Stomach (tissue), 9 donors: ENCODE data around the gene ANOS1. TPM values are rescaled to one million over a fixed set of nuclear protein-coding genes. Genes with fewer than 3 reads are reported as not detected.
A peak's percentile ranks its signal among the peaks of the same experiment; 100 is the strongest.

ENCODE experiments used
- DNase-seq, 2 donors: peaks; one replicate each; pipeline versions ENCODE4 v3.0.0 to v3.0.0-alpha.2; 2013 to 2019
- H3K27ac ChIP-seq, 5 donors: fragments of 200-600 bp in 4 of 5; sonication (generic) in 4 of 5; one replicate each; pipeline ENCODE4 v1.5.1; 2013 to 2019; ENCODE audit warnings: mild to moderate bottlenecking in 1 of 5, moderate library complexity in 1 of 5
- H3K27me3 ChIP-seq, 3 donors: fragments of 200-600 bp; sonication (generic); one replicate each; pipeline ENCODE4 v1.5.1; 2017 to 2019; ENCODE audit warnings: mixed run types in 1 of 3
- H3K36me3 ChIP-seq, 4 donors: fragments of 200-600 bp; sonication (generic); 1 replicate in 3 of 4; 2 replicates in 1 of 4; pipeline ENCODE4 v1.5.1; 2016 to 2019
- H3K4me1 ChIP-seq, 4 donors: fragments of 200-600 bp; sonication (generic); one replicate each; pipeline ENCODE4 v1.5.1; 2016 to 2019
- H3K4me3 ChIP-seq, 4 donors: fragments of 200-600 bp; sonication (generic) in 3 of 4; one replicate each; pipeline ENCODE4 v1.5.1; 2016 to 2019; ENCODE audit warnings: mild to moderate bottlenecking in 1 of 4
- H3K9me3 ChIP-seq, 4 donors: fragments of 200-600 bp; sonication (generic); one replicate each; pipeline ENCODE4 v1.5.1; 2016 to 2019
- EP300 ChIP-seq: sonication (generic); formaldehyde crosslinking; IDR thresholded peaks from one replicate; pipeline ENCODE4 v1.6.1; 2017; ENCODE audit warnings: antibody characterized with exemption
- POLR2A ChIP-seq, 4 donors: fragments of 450-650 bp; IDR thresholded peaks; one replicate each; pipeline ENCODE4 v1.6.1; 2016; ENCODE audit warnings: antibody characterized with exemption in 4 of 4, control low read depth in 2 of 4, mild to moderate bottlenecking in 1 of 4, moderate library complexity in 1 of 4
- POLR2AphosphoS5 ChIP-seq, 3 donors: sonication (generic); formaldehyde crosslinking; IDR thresholded peaks; one replicate each; pipeline ENCODE4 v1.6.1; 2016; ENCODE audit warnings: antibody characterized with exemption in 3 of 3
- WGBS, 5 donors: extraction: QIAGEN DNeasy Blood & Tissue Kit in 3 of 5; methylation state at CpG; one replicate each; pipeline versions ENCODE4 v1.1.5 to v1.1.7; 2013 to 2018; 5-methylcytosine and 5-hydroxymethylcytosine counted together
- intact Hi-C: fragments of 100-400 bp; cut with DNase I; formaldehyde crosslinking; loops from one replicate; pipeline ENCODE4 v1.15.1; 2023; ENCODE audit warnings: low total_unique reads
- polyA plus RNA-seq, 3 donors: library from polyadenylated mRNA; stranded (reverse); fragments of 200-250 nt; gene quantifications; one replicate each; pipeline ENCODE4 v1.2.3, GENCODE V29; 2013
- total RNA-seq, 5 donors: library from RNA; depleted of rRNA; stranded (reverse); fragments of >200 nt; gene quantifications; one replicate each; pipeline versions ENCODE4 v1.1.0 to v1.2.3, GENCODE V29; 2014 to 2016
- TF ChIP-seq, protein P1 (sequence below), 7 experiments: fragments of 450-650 bp in 4 of 7; fragments of 200-600 bp in 3 of 7; sonication (generic) in 3 of 7; IDR thresholded peaks; one replicate each; pipeline ENCODE4 v1.5.1; 2016 to 2019; ENCODE audit warnings: antibody characterized with exemption in 7 of 7, control low read depth in 2 of 7, mild to moderate bottlenecking in 1 of 7
- donor health status: healthy with polysubstance abuse.
- donor health status: Bipolar disorder and iron deficiency.
- donor health status: healthy.

Gene ANOS1
- total and polyA plus RNA-seq, 8 donors: 0.12 to 10.8 (median 1.8) TPM; not detected in 3

GRCh38 chrX:8743126-8743732 lies 11.3 kb upstream of the ANOS1 start:
- Histone ChIP-seq H3K9me3 (no peaks in the 10 kb centered on the region), H3K27me3 (no peaks in the 10 kb centered on the region), H3K36me3 (no peaks in the 10 kb centered on the region), H3K27ac (no peak overlapping the region), H3K4me3 (no peak overlapping the region), H3K4me1 (no peaks in the 10 kb centered on the region)
- no peak for TF ChIP-seq POLR2A (IDR thresholded peaks at IDR 0.05)
- TF ChIP-seq, protein P1, sequence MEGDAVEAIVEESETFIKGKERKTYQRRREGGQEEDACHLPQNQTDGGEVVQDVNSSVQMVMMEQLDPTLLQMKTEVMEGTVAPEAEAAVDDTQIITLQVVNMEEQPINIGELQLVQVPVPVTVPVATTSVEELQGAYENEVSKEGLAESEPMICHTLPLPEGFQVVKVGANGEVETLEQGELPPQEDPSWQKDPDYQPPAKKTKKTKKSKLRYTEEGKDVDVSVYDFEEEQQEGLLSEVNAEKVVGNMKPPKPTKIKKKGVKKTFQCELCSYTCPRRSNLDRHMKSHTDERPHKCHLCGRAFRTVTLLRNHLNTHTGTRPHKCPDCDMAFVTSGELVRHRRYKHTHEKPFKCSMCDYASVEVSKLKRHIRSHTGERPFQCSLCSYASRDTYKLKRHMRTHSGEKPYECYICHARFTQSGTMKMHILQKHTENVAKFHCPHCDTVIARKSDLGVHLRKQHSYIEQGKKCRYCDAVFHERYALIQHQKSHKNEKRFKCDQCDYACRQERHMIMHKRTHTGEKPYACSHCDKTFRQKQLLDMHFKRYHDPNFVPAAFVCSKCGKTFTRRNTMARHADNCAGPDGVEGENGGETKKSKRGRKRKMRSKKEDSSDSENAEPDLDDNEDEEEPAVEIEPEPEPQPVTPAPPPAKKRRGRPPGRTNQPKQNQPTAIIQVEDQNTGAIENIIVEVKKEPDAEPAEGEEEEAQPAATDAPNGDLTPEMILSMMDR (IDR thresholded peaks at IDR 0.05): peak in 4 of 7 experiments; percentile 49 to 69 (median 54)
- DNase-seq: peak; percentile 63 to 80
- 63 to 74% (median 70%) methylated on average over 11 of the region's 11 CpGs for WGBS, 5 donors
- intact Hi-C loops: no loop called here

- Histone ChIP-seq H3K36me3 (no peaks in the 10 kb centered on the region), H3K9me3 (no peaks in the 10 kb centered on the region), H3K27me3 (no peaks in the 10 kb centered on the region), H3K27ac (no peak overlapping the region), H3K4me3 (no peak overlapping the region), H3K4me1 (no peaks in the 10 kb centered on the region)
- intact Hi-C loops: no loop called here
- WGBS, 5 donors: 85 to 91% (median 88%) methylated on average over 10 of the region's 10 CpGs
- no peak for TF ChIP-seq EP300
- no peak for TF ChIP-seq POLR2A (IDR thresholded peaks at IDR 0.05)
- TF ChIP-seq, protein P1 (IDR thresholded peaks at IDR 0.05): no peak
- TF ChIP-seq POLR2AphosphoS5 (IDR thresholded peaks at IDR 0.05): no peak
- DNase-seq: no peak
These were observed 10.0 kb upstream of the ANOS1 start for GRCh38 chrX:8741981-8742380.

DNA sequence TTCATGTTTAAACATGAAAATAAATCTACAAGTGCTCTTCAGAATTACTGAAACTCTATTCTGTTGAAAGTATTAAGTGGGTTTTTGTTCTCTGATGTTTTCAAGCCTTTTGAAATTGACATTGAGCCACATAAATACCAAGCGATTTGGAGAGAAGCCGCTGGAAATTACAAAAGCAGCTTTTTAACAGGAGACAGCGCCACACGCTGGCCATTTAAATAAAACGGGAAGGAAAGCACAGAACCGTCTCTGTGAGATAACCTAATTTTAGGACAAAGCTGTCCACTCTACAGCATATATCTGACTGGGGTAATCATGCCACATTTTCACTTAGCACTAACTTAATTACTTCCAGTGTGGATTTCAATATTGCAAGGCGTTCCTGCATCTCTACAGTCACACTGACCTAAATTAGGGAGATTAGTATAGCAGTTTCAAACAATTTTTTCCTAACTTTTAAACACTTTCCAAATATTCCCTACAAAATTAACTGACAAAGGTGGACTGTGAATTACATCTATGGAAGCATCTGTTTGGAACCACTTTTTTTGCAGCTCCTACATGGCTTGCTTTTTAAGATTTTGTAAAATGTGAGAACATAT lies 6.8 kb upstream of the ANOS1 start:
- no peaks in the 10 kb centered on the region for H3K9me3 ChIP-seq
- H3K27ac ChIP-seq: no peak overlapping the region
- no peaks in the 10 kb centered on the region for H3K4me1 ChIP-seq
- H3K4me3 ChIP-seq: no peak overlapping the region
- intact Hi-C loops: loop anchor here (5.0 kb wide), 1 partner anchor 741 kb away; no protein-coding TSS in a partner anchor
- H3K36me3 ChIP-seq: no peaks in the 10 kb centered on the region
- H3K27me3 ChIP-seq: peaks cover 0 to 1% (median 0%) of the 10 kb centered on the region in 3 donors
- 0 to 2% (median 1%) methylated on average over 7 of the region's 7 CpGs for WGBS, 5 donors
- DNase-seq: peak; percentile 59 to 77
- TF ChIP-seq, protein P1 (IDR thresholded peaks at IDR 0.05): peak in 5 of 7 experiments; percentile 30 to 58 (median 49)
- no peak for TF ChIP-seq EP300

DNA sequence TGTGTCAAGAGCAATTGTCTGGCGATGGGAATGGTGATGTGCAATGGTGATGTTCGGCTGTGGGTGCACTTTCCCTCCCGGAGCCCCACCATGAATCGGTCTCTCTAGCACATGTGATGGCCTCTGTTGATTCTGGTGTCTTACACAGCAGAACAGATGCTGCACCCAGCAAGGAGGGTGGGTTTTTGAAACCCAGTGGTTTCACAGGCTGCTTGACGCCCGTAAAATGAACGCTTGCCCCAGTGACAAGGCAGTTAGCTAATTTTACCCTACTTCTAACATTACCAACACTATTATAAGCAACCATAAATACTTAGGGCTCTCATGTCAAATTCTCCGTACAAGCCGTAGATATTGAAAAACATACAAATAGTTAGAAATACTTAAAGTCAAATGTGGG lies 5.9 kb upstream of the ANOS1 start:
- H3K9me3 ChIP-seq: no peaks in the 10 kb centered on the region
- no peak for DNase-seq
- H3K4me1 ChIP-seq: no peaks in the 10 kb centered on the region
- H3K36me3 ChIP-seq: no peaks in the 10 kb centered on the region
- 85 to 92% (median 87%) methylated on average over 9 of the region's 9 CpGs for WGBS, 5 donors
- TF ChIP-seq POLR2A (IDR thresholded peaks at IDR 0.05): no peak
- TF ChIP-seq, protein P1 (IDR thresholded peaks at IDR 0.05): no peak
- TF ChIP-seq POLR2AphosphoS5 (IDR thresholded peaks at IDR 0.05): no peak
- TF ChIP-seq EP300: no peak
- H3K4me3 ChIP-seq: no peak overlapping the region
- peaks cover 0 to 8% (median 0%) of the 10 kb centered on the region in 3 donors for H3K27me3 ChIP-seq
- no peak overlapping the region for H3K27ac ChIP-seq
- intact Hi-C loops: loop anchor here (5.0 kb wide), 1 partner anchor 741 kb away; no protein-coding TSS in a partner anchor
